Stimulated activated CD8-positive, alpha-beta memory T cell treated with anti-CD3 and anti-CD28 coated beads, Interleukin-2, amount 100 ng/mL, for 1 hour (primary cell): ENCODE data around the gene ARL4A.

Experiments used
- DNase-seq, 2 donors: peaks; one replicate each; pipeline ENCODE4 v3.0.0-alpha.2; 2020; ENCODE audit warnings: low read depth in 2 of 2

The ARL4A gene

DNA sequence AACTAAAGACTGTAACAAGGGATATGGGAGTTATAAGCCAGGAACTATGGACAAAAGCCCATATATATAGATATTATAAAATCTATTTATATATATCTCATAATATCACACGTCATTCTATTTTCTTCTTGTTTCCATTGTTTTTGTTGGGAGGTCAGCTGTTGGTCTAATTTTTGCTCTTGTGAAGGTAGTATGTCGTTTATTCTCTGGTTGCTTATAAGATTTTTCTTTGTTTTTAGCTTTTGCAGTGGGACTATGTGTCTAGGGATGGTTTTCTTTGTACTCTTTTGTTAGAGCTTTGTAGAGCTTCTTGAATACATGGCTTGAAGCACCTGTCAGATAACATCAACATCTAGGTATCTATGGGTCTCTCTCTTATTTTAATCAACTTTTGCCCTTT is 14.0 kb downstream of the ARL4A start:
- no peak for DNase-seq

DNA sequence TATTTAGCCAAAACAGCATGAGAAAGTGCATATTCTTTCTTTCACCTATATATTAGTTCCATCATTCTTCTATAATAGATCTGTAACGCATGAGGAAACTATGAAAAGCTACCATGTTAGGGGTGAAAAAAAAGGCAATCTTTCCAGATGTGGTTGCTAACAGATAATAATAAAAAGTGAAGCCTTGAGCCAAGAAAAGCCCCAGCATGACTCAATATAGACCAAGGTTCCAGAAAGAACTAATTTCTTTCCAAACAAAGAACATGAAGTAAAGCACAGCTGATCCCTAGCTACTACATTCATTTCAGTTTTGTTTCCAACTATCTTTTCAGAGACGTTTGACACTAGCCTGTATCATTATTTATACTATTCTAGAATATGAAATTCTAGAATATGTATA is 16.4 kb downstream of the ARL4A start:
- no peak for DNase-seq

DNA sequence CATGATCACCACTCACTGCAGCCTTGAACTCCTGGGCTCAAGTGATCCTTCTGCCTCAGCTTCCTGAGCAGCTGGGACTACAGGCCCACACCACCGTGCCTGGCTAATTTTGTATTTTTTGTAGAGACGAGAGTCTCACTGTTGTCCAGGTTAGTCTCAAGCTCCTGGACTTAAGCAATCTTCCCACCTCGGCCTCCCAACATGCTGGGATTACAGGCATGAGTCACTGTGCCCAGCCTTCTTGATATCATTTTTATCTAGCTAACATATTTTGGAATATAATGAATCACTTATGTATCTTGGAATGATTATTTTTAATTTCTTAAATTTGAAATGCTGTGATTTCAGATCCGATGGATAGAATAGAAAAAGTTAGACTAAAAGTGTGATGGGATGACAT is 18.4 kb downstream of the ARL4A start:
- DNase-seq = no peak

GRCh38 chr7:12706900-12707536 is 19.6 kb downstream of the ARL4A start:
- no peak for DNase-seq

- no peak for DNase-seq
Observed at GRCh38 chr7:12708314-12708713, 20.9 kb downstream of the ARL4A start.

GRCh38 chr7:12709726-12710502 is 22.5 kb downstream of the ARL4A start:
- no peak for DNase-seq

GRCh38 chr7:12711124-12711523 is 23.7 kb downstream of the ARL4A start:
- DNase-seq = no peak

- no peak for DNase-seq
Observed at GRCh38 chr7:12712236-12712635, 24.8 kb downstream of the ARL4A start.

- DNase-seq = no peak
Observed at GRCh38 chr7:12713625-12714378, 26.4 kb downstream of the ARL4A start.

DNA sequence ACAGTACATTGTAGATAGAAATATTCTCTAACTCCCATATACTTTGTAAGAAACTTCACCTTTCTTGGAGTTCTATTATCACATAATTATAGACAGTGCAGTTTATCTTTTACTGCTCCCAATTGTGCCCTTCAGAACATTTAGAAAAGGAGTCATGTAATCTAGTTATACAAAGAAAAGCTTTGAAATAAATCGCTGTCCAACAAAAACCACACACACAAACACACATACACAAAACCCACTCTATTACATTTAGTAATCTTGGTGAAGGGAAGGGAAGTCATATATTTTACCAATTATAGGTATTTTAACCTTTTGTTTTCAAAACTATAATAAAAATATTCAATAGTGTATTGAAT is 26.9 kb downstream of the ARL4A start:
- DNase-seq = no peak

DNA sequence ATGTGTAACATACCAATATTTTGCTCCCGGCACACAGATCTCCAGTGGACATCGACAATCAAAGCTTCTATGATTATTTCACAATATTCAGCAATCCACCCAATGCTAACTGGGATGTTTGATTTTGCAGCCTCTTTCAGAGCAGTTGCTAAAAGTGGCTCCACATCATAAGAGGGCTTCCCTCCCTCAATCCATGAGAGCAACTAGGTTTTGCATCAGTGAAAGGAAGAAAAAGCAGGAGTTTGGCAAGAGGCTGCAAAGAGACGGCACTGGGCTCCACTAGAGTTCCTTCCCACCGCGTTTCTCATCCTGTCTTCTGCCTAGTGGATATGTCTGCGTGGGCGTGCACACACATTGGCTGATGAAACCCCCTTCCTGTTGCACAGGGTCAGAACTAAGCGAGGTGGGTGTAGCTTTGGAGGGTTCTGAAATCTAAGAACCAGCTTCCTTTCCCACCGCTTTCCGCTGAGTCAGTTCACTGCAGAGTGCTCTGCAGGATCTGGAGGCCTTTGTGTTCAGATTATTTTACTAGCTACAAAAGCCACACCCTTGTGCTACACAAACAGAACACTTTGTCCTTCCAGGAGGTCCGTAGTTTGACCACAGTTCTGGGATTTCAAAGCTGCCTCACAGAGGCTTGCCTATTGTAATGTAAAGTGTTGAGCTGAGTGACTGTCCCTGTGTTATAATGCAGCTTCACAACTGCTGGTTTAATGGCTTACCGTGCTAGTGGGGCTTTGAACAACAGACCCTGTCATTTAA is 28.1 kb downstream of the ARL4A start:
- peak in 1 of 2 donors; percentile 7 for DNase-seq

GRCh38 chr7:12716134-12716681 is 28.8 kb downstream of the ARL4A start:
- DNase-seq = no peak

DNA sequence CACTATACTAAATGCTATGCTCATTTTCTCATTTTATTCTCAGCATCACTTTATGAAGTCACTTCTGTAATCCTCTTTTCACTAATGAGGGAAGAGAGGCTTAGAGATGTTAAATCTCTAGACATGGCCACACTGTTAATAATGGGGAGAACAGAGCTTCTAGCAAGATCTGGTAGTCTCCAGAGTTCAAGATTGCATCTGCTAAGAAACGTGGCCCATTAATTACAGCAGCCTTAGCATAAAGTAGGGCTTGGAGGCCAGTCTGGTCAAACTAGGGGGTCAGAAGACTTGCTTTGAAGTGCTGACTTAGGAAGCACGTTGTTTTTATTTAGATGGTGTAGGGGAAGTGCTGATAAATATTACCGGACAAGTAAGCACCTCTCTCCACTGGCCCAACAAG is 29.3 kb downstream of the ARL4A start:
- no peak for DNase-seq

GRCh38 chr7:12719141-12719919 is 31.9 kb downstream of the ARL4A start:
- no peak for DNase-seq

DNA sequence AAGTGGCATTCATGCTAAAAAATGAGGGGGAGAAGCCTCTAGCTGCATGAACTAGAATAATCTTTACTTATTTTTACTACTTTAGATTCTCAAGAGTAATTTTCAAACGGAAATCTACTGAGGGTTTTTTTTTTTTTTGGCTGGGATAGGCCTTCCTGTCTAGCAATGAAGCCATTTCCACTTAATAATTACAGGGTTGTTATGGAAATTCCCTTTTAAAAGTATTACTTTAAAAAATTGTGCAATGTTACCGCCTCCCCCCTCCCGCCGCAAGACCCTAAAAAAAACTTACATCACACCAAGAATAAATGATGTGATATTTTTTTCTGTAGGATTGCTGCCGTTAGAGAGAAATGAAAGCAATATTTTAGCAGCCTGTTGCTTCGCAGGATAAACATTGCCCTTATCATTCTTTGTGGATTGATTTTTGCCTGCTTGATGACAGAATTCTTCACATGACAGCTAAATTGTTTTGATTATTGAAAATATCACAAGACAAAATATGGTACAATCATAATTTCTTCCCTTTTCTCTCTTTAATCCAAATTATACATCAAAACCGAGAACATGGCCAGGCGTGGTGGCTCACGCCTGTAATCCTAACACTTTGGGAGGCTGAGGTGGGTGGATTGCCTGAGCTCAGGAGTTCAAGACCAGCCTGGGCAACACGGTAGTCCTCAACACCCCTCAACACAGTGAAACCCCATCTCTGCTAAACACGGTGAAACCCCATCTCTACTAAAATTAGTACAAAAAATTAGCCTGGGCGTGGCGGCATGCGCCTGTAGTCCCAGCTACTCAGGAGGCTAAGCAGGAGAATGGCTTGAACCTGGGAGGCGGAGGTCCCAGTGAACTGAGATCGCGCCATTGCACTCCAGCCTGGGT is 32.8 kb downstream of the ARL4A start:
- DNase-seq = no peak

DNA sequence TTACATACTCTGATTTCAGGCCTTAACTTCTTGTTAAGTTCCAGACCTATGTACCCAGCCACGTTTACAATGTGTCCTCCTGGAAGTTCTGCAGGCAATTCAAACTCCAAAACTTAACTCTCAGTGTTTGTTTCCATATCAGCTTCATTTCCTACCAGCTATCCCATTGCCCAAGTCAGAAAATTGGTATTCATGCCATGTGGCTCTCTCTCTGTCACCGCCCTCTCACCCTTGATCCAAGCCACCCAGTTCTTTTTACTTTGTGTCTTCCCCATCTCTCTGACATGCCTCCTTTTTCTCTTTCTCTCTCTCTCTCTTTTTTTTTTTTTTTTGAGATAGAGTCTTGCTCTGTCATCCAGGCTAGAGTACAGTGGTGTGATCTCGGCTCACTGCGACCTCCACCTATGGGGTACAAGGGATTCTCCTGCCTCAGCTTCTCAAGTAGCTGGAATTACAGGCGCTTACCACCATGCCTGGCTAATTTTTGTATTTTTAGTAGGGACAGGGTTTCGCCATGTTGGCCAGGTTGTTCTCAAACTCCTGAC is 33.9 kb downstream of the ARL4A start:
- no peak for DNase-seq

DNA sequence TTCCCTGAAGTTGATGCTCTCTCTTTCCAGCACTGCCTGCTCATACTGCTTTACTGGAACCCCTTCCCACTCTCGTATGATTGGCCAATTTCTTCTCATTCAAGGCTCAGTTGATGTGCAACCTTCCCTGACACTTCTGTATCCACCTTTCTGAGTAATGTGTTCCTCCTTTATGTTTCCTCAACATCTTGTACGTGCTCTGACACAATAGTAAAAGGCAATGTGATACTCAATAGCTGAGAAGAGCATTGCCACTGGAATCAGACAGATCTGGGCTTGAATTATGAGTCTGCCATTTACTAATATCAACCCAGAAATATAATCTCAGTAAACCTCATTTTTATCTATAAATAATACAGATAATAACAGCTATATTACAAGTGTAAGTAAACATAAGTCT is 34.7 kb downstream of the ARL4A start:
- DNase-seq = no peak

GRCh38 chr7:12722636-12723605 is 35.5 kb downstream of the ARL4A start:
- DNase-seq = no peak
